Tibial artery (tissue), 4 donors: ENCODE measurements around the gene TCOF1.

Experiments used
- DNase-seq, 2 donors: peaks; one replicate each; pipeline ENCODE4 v3.0.0-alpha.2; 2019
- H3K27ac ChIP-seq, 2 donors: fragments of 200-600 bp; sonication (generic) in 1 of 2; 1 replicate in 1 of 2; 2 replicates in 1 of 2; pipeline ENCODE4 v1.5.1; 2018 to 2019; ENCODE audit warnings: mild to moderate bottlenecking in 1 of 2
- H3K27me3 ChIP-seq, 2 donors: fragments of 200-600 bp; sonication (generic) in 1 of 2; one replicate each; pipeline versions ENCODE4 v1.5.1 to v1.6.0; 2016 to 2019
- H3K36me3 ChIP-seq, 3 donors: fragments of 200-600 bp; sonication (generic) in 2 of 3; one replicate each; pipeline ENCODE4 v1.5.1; 2016 to 2019; ENCODE audit warnings: mild to moderate bottlenecking in 2 of 3
- H3K4me1 ChIP-seq, 4 donors: fragments of 200-600 bp; sonication (generic) in 2 of 4; 1 replicate in 3 of 4; 2 replicates in 1 of 4; pipeline ENCODE4 v1.5.1; 2016 to 2019
- H3K4me3 ChIP-seq, 2 donors: fragments of 200-600 bp; sonication (generic) in 1 of 2; 1 replicate in 1 of 2; 2 replicates in 1 of 2; pipeline ENCODE4 v1.5.1; 2018 to 2019; ENCODE audit warnings: mild to moderate bottlenecking in 2 of 2
- H3K9me3 ChIP-seq, 3 donors: fragments of 200-600 bp; sonication (generic) in 1 of 3; one replicate each; pipeline ENCODE4 v1.5.1; 2016 to 2019
- CTCF ChIP-seq, 2 experiments: fragments of 200-600 bp in 1 of 2; fragments of 450-650 bp in 1 of 2; IDR thresholded peaks; one replicate each; pipeline ENCODE4 v1.5.1; 2017 to 2019; ENCODE audit warnings: antibody characterized with exemption in 2 of 2, mild to moderate bottlenecking in 1 of 2, moderate library complexity in 1 of 2
- intact Hi-C: fragments of 100-400 bp; cut with DNase I; formaldehyde crosslinking; loops from one replicate; pipeline ENCODE4 v1.15.0; 2023; ENCODE audit warnings: low total_unique reads

The TCOF1 gene

GRCh38 chr5:150402901-150403342, 45.4 kb downstream of the TCOF1 start:
- intact Hi-C loops: no loop called here
- H3K9me3 ChIP-seq: no peaks in the 10 kb centered on the region
- H3K4me1 ChIP-seq: no peaks in the 10 kb centered on the region
- no peak overlapping the region for H3K27ac ChIP-seq
- peaks cover 8 to 55% (median 45%) of the 10 kb centered on the region in 3 donors for H3K36me3 ChIP-seq
- H3K4me3 ChIP-seq: no peak overlapping the region
- no peak for TF ChIP-seq CTCF (IDR thresholded peaks at IDR 0.05)
- no peaks in the 10 kb centered on the region for H3K27me3 ChIP-seq
- no peak for DNase-seq

GRCh38 chr5:150404121-150404520, 46.6 kb downstream of the TCOF1 start:
- no peaks in the 10 kb centered on the region for H3K4me1 ChIP-seq
- peaks cover 2 to 43% (median 33%) of the 10 kb centered on the region in 3 donors for H3K36me3 ChIP-seq
- no peak overlapping the region for H3K4me3 ChIP-seq
- no peak for DNase-seq
- intact Hi-C loops: no loop called here
- H3K9me3 ChIP-seq: no peaks in the 10 kb centered on the region
- no peak for TF ChIP-seq CTCF (IDR thresholded peaks at IDR 0.05)
- H3K27ac ChIP-seq: no peak overlapping the region
- no peaks in the 10 kb centered on the region for H3K27me3 ChIP-seq

GRCh38 chr5:150404535-150404934, 47.0 kb downstream of the TCOF1 start:
- H3K4me1 ChIP-seq: no peaks in the 10 kb centered on the region
- no peak for DNase-seq
- H3K27me3 ChIP-seq: no peaks in the 10 kb centered on the region
- TF ChIP-seq CTCF (IDR thresholded peaks at IDR 0.05): no peak
- peaks cover 0 to 39% (median 29%) of the 10 kb centered on the region in 3 donors for H3K36me3 ChIP-seq
- no peak overlapping the region for H3K4me3 ChIP-seq
- H3K9me3 ChIP-seq: no peaks in the 10 kb centered on the region
- intact Hi-C loops: no loop called here
- no peak overlapping the region for H3K27ac ChIP-seq

- H3K9me3 ChIP-seq: no peaks in the 10 kb centered on the region
- intact Hi-C loops: no loop called here
- peaks cover 0 to 6% (median 4%) of the 10 kb centered on the region in 4 donors for H3K4me1 ChIP-seq
- no peak overlapping the region for H3K27ac ChIP-seq
- no peak for DNase-seq
- TF ChIP-seq CTCF (IDR thresholded peaks at IDR 0.05): no peak
- H3K36me3 ChIP-seq: peaks cover 0 to 32% (median 22%) of the 10 kb centered on the region in 3 donors
- H3K4me3 ChIP-seq: no peak overlapping the region
- H3K27me3 ChIP-seq: no peaks in the 10 kb centered on the region
These were observed 47.7 kb downstream of the TCOF1 start for GRCh38 chr5:150404941-150405816.

GRCh38 chr5:150406103-150406722, 48.7 kb downstream of the TCOF1 start:
- no peak overlapping the region for H3K4me3 ChIP-seq
- no peak for TF ChIP-seq CTCF (IDR thresholded peaks at IDR 0.05)
- DNase-seq: no peak
- H3K27ac ChIP-seq: no peak overlapping the region
- intact Hi-C loops: no loop called here
- no peaks in the 10 kb centered on the region for H3K9me3 ChIP-seq
- H3K4me1 ChIP-seq: peaks cover 0 to 14% (median 9%) of the 10 kb centered on the region in 4 donors
- peaks cover 0 to 22% (median 15%) of the 10 kb centered on the region in 3 donors for H3K36me3 ChIP-seq
- no peaks in the 10 kb centered on the region for H3K27me3 ChIP-seq
